NT2/D1 (cell line): Measurements from ENCODE around the gene ACAP3.

Experiments used
- SUZ12 ChIP-seq: IDR thresholded peaks from 2 replicates; pipeline ENCODE4 v1.6.1; 2011; ENCODE audit not compliant: insufficient read length, insufficient read depth; ENCODE audit errors: extremely low read depth
- YY1 ChIP-seq: IDR thresholded peaks from 2 replicates; pipeline ENCODE4 v1.6.1; 2011; ENCODE audit not compliant: insufficient read length, insufficient read depth
- ZNF274 ChIP-seq: IDR thresholded peaks from 2 replicates; pipeline ENCODE4 v1.6.1; 2011; ENCODE audit warnings: mild to moderate bottlenecking, low read depth, low read length

- TF ChIP-seq YY1, result no peak
- TF ChIP-seq ZNF274, result no peak
- TF ChIP-seq SUZ12, result no peak
Measured at GRCh38 chr1:1338278-1338677, 30.5 kb upstream of the ACAP3 start.
